Effector memory CD4-positive, alpha-beta T cell (primary cell): ENCODE measurements around the gene ANKRD60.

Experiments used
- DNase-seq, 3 donors: peaks; one replicate each; pipeline ENCODE4 v3.0.0-alpha.2; 2020
- H3K27ac ChIP-seq: 2 replicates; pipeline ENCODE4 v1.7.0; 2013; ENCODE audit warnings: mild to moderate bottlenecking, low read length, moderate library complexity; ENCODE audit not compliant: insufficient read depth, poor library complexity, severe bottlenecking
- H3K27me3 ChIP-seq: replicated peaks from 2 replicates; pipeline ENCODE4 v1.7.0; 2013; ENCODE audit warnings: mild to moderate bottlenecking, low read length; ENCODE audit not compliant: insufficient read depth, control insufficient read depth, poor library complexity, severe bottlenecking
- H3K36me3 ChIP-seq: 2 replicates; pipeline ENCODE4 v1.7.0; 2013; ENCODE audit warnings: mild to moderate bottlenecking, low read length, moderate library complexity; ENCODE audit not compliant: control insufficient read depth, insufficient read depth
- H3K4me1 ChIP-seq: 2 replicates; pipeline ENCODE4 v1.7.0; 2013; ENCODE audit warnings: low read length, mild to moderate bottlenecking; ENCODE audit not compliant: control insufficient read depth, insufficient read depth, poor library complexity, severe bottlenecking
- H3K4me3 ChIP-seq: 2 replicates; pipeline ENCODE4 v1.7.0; 2013; ENCODE audit warnings: low read length, low read depth, mild to moderate bottlenecking; ENCODE audit not compliant: insufficient read depth, poor library complexity, severe bottlenecking
- H3K9me3 ChIP-seq: 2 replicates; pipeline ENCODE4 v1.7.0; 2013; ENCODE audit warnings: mild to moderate bottlenecking, low read length, moderate library complexity; ENCODE audit not compliant: control insufficient read depth

The ANKRD60 gene

GRCh38 chr20:58196402-58197184 is 31.9 kb downstream of the ANKRD60 start:
- H3K9me3 ChIP-seq: no peaks in the 10 kb centered on the region
- H3K4me1 ChIP-seq: no peaks in the 10 kb centered on the region
- H3K27ac ChIP-seq: no peak overlapping the region
- no peaks in the 10 kb centered on the region for H3K36me3 ChIP-seq
- H3K27me3 ChIP-seq: no peaks in the 10 kb centered on the region
- no peak overlapping the region for H3K4me3 ChIP-seq
- no peak for DNase-seq

- H3K4me1 ChIP-seq: no peaks in the 10 kb centered on the region
- DNase-seq: no peak
- no peaks in the 10 kb centered on the region for H3K36me3 ChIP-seq
- H3K9me3 ChIP-seq: no peaks in the 10 kb centered on the region
- no peaks in the 10 kb centered on the region for H3K27me3 ChIP-seq
- no peak overlapping the region for H3K27ac ChIP-seq
- H3K4me3 ChIP-seq: no peak overlapping the region
Observed at GRCh38 chr20:58195047-58195446, 33.4 kb downstream of the ANKRD60 start.

GRCh38 chr20:58194175-58194791 is 34.2 kb downstream of the ANKRD60 start:
- H3K27me3 ChIP-seq: no peaks in the 10 kb centered on the region
- H3K36me3 ChIP-seq: no peaks in the 10 kb centered on the region
- no peak overlapping the region for H3K27ac ChIP-seq
- no peaks in the 10 kb centered on the region for H3K9me3 ChIP-seq
- no peaks in the 10 kb centered on the region for H3K4me1 ChIP-seq
- no peak for DNase-seq
- H3K4me3 ChIP-seq: no peak overlapping the region

- Histone ChIP-seq H3K27me3 (no peaks in the 10 kb centered on the region), H3K36me3 (no peaks in the 10 kb centered on the region), H3K4me1 (no peaks in the 10 kb centered on the region), H3K4me3 (no peak overlapping the region), H3K9me3 (no peaks in the 10 kb centered on the region), H3K27ac (no peak overlapping the region)
- peak in 1 of 3 donors; percentile 9 for DNase-seq
Observed at GRCh38 chr20:58192567-58192966, 35.9 kb downstream of the ANKRD60 start.

GRCh38 chr20:58192065-58192464 is 36.4 kb downstream of the ANKRD60 start:
- no peak for DNase-seq
- Histone ChIP-seq H3K27ac (no peak overlapping the region), H3K27me3 (no peaks in the 10 kb centered on the region), H3K36me3 (no peaks in the 10 kb centered on the region), H3K4me3 (no peak overlapping the region), H3K4me1 (no peaks in the 10 kb centered on the region), H3K9me3 (no peaks in the 10 kb centered on the region)

- H3K27me3 ChIP-seq: no peaks in the 10 kb centered on the region
- H3K4me1 ChIP-seq: no peaks in the 10 kb centered on the region
- no peaks in the 10 kb centered on the region for H3K36me3 ChIP-seq
- DNase-seq: no peak
- H3K4me3 ChIP-seq: no peak overlapping the region
- H3K27ac ChIP-seq: no peak overlapping the region
- no peaks in the 10 kb centered on the region for H3K9me3 ChIP-seq
Observed at GRCh38 chr20:58188527-58188926, 39.9 kb downstream of the ANKRD60 start.

GRCh38 chr20:58184984-58185383 is 43.5 kb downstream of the ANKRD60 start:
- no peaks in the 10 kb centered on the region for H3K4me1 ChIP-seq
- H3K27me3 ChIP-seq: peaks cover 3% of the 10 kb centered on the region
- H3K4me3 ChIP-seq: no peak overlapping the region
- no peaks in the 10 kb centered on the region for H3K36me3 ChIP-seq
- H3K27ac ChIP-seq: no peak overlapping the region
- H3K9me3 ChIP-seq: no peaks in the 10 kb centered on the region
- DNase-seq: no peak

GRCh38 chr20:58184063-58184462 is 44.4 kb downstream of the ANKRD60 start:
- Histone ChIP-seq H3K36me3 (no peaks in the 10 kb centered on the region), H3K27me3 (peaks cover 7% of the 10 kb centered on the region)

GRCh38 chr20:58182521-58183140 is 45.8 kb downstream of the ANKRD60 start:
- Histone ChIP-seq H3K36me3 (no peaks in the 10 kb centered on the region), H3K4me3 (no peak overlapping the region), H3K27ac (no peak overlapping the region), H3K4me1 (peaks cover 6% of the 10 kb centered on the region), H3K9me3 (no peaks in the 10 kb centered on the region), H3K27me3 (peaks cover 7% of the 10 kb centered on the region)
- no peak for DNase-seq

More at GRCh38 chr20:58184063-58184462, 44.4 kb downstream of the ANKRD60 start:
- H3K9me3 ChIP-seq: no peaks in the 10 kb centered on the region
- H3K4me3 ChIP-seq: no peak overlapping the region
- no peak for DNase-seq
- peaks cover 6% of the 10 kb centered on the region for H3K4me1 ChIP-seq
- H3K27ac ChIP-seq: no peak overlapping the region
